Fibroblast of the conjunctiva (primary cell): ENCODE measurements around the gene XPR1.
"Not testable (repeated sequence)": the region's sequence is repeated elsewhere in the genome, so short reads cannot be mapped to it uniquely, and the experiment has no call there.

Experiments
- DNase-seq: peaks from one replicate; pipeline ENCODE4 v3.0.0-alpha.2; 2010; ENCODE audit warnings: low read depth

XPR1 gene

DNA sequence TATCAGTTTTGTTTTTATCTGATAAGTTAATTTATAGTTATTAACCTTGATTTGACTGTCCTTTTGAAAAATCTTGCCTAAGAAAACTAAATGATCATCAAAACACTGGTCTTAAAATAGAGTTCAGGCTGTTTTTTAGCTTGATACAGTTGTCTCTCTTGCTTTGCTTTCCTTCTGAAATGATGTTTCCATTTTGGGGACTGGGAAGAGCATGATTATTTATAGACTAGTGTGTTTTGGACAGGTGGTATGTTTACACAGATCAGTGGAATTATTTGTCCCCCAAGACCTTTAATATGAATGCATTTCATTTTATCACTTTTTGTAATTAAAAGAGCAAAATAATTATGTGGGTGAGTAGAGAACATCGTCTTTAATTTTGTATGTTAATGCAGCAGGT lies 90.8 kb downstream of the XPR1 start:
- no peak for DNase-seq

DNA sequence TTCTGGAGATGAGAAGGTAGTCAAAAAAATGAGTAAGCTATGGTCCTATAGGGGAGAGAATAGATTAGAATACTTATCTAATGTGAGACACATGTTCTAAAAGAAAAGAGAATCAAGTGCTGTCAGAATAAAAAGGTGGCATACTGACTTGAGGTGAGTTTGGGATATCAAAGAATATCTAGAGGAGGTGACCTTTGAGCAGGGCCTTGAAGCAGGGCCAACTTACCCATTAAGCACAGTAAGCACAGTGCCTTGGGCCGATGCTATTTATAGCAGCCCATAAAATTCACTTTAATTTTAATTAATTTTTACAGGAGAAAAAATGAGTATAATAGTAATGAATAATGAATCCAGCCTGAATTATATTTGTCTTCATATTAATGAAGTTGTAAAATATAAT lies 92.2 kb downstream of the XPR1 start:
- DNase-seq = no peak

GRCh38 chr1:180726024-180726423 lies 94.2 kb downstream of the XPR1 start:
- DNase-seq = not testable (repeated sequence)

DNA sequence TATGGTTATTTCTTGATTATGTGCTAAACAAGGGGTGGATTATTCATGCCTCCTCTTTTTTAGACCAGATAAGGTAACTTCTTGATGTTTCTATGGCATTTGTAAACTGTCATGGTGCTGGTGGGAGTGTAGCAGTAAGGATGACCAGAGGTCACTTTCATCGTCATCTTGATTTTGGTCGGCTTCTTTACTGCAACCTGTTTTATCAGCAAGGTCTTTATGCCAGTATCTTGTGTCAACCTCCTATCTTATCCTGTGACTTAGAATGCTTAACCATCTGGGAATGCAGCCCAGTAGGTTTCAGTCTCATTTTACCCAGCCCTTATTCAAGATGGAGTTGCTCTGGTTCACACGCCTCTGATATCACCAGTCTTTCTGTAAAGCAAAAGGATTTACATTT lies 95.9 kb downstream of the XPR1 start:
- not testable (repeated sequence) for DNase-seq

DNA sequence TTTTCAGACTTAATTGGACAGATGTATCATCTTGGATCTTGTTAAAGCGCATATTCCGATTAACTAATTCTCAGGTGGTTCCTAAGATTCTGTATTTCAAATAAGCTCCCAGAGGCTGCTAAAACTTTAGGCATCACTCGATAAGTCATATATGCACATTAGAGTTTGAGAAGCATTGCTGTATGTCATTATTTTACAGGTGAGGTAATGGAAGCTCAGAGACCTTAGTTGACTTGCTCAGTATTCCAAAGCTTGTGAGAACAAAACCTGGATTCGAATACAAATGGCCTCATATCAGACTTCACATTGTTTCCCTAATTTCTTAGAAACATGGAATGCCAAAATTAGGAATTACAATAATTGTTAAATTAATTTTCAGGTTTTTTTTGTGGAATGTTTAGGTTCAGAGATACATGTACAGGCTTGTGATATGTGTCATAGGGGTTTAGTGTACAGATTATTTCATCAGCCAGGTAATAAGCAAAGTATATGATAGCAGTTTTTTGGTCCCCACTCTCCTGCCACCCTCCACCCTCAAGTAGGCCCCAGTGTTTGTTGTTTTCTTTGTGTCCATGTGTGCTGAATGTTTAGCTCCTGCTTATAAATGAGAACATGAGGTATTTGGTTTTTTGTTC lies 96.8 kb downstream of the XPR1 start:
- no peak for DNase-seq

- no peak for DNase-seq
Measured at GRCh38 chr1:180731131-180731530, 99.3 kb downstream of the XPR1 start.

- DNase-seq = no peak
Measured at GRCh38 chr1:180732866-180733265, 101.0 kb downstream of the XPR1 start.

GRCh38 chr1:180734366-180734765 lies 102.5 kb downstream of the XPR1 start:
- no peak for DNase-seq

GRCh38 chr1:180742663-180743062 lies 110.8 kb downstream of the XPR1 start:
- no peak for DNase-seq

GRCh38 chr1:180743868-180744267 lies 112.0 kb downstream of the XPR1 start:
- DNase-seq = no peak

DNA sequence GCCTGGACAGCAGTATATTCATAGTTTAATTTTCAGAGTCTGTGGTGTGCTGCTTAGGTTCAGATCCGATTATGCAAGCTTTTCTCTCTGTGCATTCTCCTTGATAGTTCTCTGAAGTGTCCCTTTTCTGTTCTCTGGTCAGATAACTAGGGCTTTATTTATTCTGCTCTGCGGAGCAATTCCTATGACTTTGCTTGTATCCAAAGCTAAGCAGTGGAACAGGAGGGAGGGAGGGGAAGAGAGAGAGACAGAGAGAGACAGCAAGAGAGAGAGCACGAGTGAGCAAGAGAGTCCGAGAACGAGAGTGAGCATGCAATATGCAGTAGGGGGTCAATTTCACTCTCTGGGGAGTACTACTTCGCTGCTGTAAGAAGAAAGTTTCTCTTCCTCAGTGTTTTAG lies 113.3 kb downstream of the XPR1 start:
- DNase-seq = no peak

- no peak for DNase-seq
Measured at GRCh38 chr1:180751921-180752320, 120.1 kb downstream of the XPR1 start.

DNA sequence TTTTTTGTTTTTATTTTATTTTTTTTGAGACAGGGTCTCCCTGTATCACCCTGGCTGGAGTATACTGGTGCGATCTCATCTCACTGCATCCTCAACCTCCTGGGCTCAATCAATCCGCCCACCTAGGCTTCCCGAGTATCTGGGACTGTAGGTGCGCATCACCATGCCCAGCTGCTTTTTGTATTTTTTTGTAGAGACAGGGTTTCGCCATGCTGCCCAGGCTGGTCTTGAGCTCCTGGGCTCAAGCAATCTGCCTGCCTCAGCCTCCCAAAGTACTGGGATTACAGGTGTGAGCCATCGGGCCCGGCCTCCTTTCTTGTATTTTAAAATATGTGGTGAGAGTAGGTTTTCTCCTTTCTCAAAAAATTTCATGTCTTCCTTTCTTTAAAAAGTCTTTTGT lies 122.6 kb downstream of the XPR1 start:
- no peak for DNase-seq

DNA sequence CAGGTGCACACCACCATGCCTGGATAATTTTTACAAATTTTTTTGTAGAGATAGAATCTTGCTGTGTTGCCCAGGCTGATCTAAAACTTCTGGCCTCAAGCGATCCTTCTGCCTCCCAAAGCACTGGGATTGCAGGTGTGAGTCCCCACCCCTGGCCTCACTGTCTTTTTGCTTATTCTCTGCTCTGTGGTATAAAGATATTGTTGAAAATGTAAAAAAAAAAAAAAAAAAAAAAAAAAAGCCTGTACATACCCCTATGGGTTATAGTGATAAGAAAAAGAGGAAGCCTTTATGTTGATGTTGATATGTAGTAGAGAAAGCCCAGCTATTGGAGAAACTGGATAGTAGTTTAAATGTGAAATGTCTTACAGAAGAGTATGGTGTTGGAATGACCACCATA lies 125.8 kb downstream of the XPR1 start:
- DNase-seq = no peak

- no peak for DNase-seq
Measured at GRCh38 chr1:180762796-180763195, 131.0 kb downstream of the XPR1 start.

DNA sequence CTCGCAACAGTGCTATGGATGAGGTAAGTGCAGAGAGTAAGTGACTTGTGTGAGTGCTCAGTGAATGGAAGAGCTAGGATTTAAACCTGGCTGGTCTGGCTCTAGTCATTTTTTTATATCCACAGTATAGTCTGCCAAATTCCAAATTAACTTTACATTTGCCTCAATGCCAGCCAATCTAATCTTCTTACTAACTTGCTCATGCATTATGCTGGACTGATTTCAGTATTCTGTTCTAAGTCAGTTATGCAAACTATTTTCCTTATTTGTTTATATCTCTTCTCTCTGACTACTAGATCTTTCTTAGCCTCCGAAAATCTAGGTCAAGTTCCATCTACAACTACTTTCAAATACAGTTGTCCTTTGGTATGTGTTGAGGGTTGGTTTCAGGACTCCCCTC lies 133.3 kb downstream of the XPR1 start:
- peak; percentile 41 for DNase-seq

DNA sequence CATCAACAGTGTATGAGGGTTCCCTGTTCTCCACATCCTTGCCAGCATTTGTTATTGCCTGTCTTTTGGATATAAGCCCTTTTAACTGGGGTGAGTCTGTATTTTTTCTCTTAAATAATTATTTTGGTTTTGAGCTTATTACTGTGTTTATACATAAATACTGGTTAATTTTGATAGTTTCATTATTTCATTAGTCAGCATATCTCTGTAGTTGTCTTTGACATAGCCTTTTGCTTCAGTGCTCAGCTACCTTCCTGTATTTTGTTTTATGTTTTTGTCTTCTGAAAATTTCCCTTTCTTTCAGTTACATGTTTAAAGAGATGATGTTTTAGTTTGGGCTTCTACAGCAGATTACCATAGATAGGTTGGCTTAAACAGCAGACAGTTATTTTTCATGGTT lies 138.1 kb downstream of the XPR1 start:
- DNase-seq = no peak

- no peak for DNase-seq
Measured at GRCh38 chr1:180773210-180773865, 141.5 kb downstream of the XPR1 start.

DNA sequence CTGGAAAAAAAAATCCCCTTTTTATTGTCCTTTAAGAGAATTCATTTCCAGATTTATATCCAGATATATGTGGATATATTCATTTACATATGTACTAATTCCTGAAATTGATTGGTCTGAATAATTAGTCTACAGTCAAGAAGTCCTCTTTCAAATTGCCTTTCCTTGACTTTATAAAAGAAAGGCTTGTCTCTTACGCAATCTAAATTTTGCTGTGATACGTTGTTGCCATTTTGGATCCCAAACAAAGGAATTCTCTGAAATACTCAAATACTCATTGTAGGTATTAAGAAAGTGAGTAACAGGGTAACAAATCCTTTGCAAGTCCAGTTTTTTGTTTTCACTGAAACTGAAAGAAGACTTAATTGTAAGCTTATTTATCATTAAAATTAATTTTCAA lies 144.0 kb downstream of the XPR1 start:
- DNase-seq = no peak

DNA sequence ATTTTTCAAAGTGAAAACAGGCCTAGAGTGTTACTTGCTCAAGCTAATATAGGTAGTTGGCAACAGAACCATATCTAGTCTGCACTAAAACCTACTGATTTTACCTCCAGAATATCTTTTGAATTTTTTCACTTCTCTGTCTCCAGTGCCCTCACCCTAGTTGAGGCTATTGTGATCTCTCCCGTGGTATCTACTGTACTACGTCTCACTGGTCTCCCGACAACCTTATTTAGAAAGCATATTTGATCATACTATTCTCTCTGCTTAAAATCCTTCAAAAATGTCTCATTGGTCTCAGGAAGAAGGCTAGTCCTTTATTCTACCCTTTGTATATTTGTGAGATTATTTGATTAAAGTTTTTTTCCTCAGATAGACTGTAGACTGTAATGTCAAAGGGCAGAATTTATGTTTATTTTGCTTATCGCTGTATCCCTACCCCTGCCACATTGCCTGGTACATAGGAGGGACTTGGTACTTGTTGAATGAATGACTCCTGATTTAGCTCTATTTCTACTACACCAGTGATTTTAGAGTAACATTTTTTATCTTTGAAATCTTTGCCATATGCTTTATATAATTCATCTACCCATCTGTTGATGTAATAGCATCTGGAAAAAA lies 145.4 kb downstream of the XPR1 start:
- no peak for DNase-seq

- DNase-seq = no peak
Measured at GRCh38 chr1:180778782-180779398, 147.1 kb downstream of the XPR1 start.

GRCh38 chr1:180779584-180779983 lies 147.8 kb downstream of the XPR1 start:
- DNase-seq = no peak

- no peak for DNase-seq
Measured at GRCh38 chr1:180781718-180782117, 149.9 kb downstream of the XPR1 start.
